Upper lobe of right lung (tissue), 1 donor: ENCODE data around the gene NUP205. TPM values are rescaled to one million over a fixed set of nuclear protein-coding genes. Genes with fewer than 3 reads are reported as not detected.

Source experiments
- ATAC-seq: fragments of 200-7000 bp; cut with Tn5 transposase; one replicate; pipeline ENCODE4 v1.9.1; 2020; ENCODE audit warnings: mild to moderate bottlenecking, moderate library complexity
- DNase-seq: peaks from one replicate; pipeline ENCODE4 v3.0.0-alpha.2; 2020
- H3K27ac ChIP-seq: fragments of 200-600 bp; one replicate; pipeline ENCODE4 v1.8.0; 2022
- H3K27me3 ChIP-seq: fragments of 200-600 bp; one replicate; pipeline ENCODE4 v1.8.0; 2022; ENCODE audit warnings: mild to moderate bottlenecking
- H3K36me3 ChIP-seq: fragments of 200-600 bp; one replicate; pipeline ENCODE4 v1.8.0; 2022
- H3K4me1 ChIP-seq: fragments of 200-600 bp; one replicate; pipeline ENCODE4 v1.8.0; 2022
- H3K4me3 ChIP-seq: fragments of 200-600 bp; one replicate; pipeline ENCODE4 v1.8.0; 2022; ENCODE audit warnings: mild to moderate bottlenecking
- H3K9me3 ChIP-seq: fragments of 200-600 bp; one replicate; pipeline ENCODE4 v1.8.0; 2022
- CTCF ChIP-seq: fragments of 200-600 bp; IDR thresholded peaks from one replicate; pipeline ENCODE4 v1.8.0; 2022; ENCODE audit warnings: antibody characterized with exemption
- intact Hi-C: fragments of 100-400 bp; cut with DNase I; formaldehyde crosslinking; loops from one replicate; pipeline ENCODE4 v1.11.0; 2022
- total RNA-seq: library from RNA; stranded (reverse); fragmentation: NEBNext Ultra II Directional; extraction: Animal tissue kit (Norgen Biotek cat#: 25700); gene quantifications from one replicate; pipeline ENCODE4 v1.2.1, GENCODE V29; 2021
- donor health status: DM: no; HTN: yes; CAD: no; lungs with severe emphysema.

Gene NUP205
- total RNA-seq, 1 donor from 2014 or later = 34.3 TPM

- ATAC-seq = no peak
- Histone ChIP-seq H3K4me3 (no peak overlapping the region), H3K27ac (no peak overlapping the region), H3K36me3 (no peaks in the 10 kb centered on the region), H3K27me3 (no peaks in the 10 kb centered on the region), H3K4me1 (peaks cover 5% of the 10 kb centered on the region), H3K9me3 (no peaks in the 10 kb centered on the region)
- intact Hi-C loops = no loop called here
- no peak for TF ChIP-seq CTCF
- DNase-seq = no peak
These were observed 125.9 kb downstream of the NUP205 start for GRCh38 chr7:135683609-135684008.

- Histone ChIP-seq H3K9me3 (no peaks in the 10 kb centered on the region), H3K27me3 (no peaks in the 10 kb centered on the region), H3K4me1 (peaks cover 3% of the 10 kb centered on the region), H3K4me3 (no peak overlapping the region), H3K36me3 (no peaks in the 10 kb centered on the region), H3K27ac (no peak overlapping the region)
- ATAC-seq (no peak), DNase-seq (no peak)
- no peak for TF ChIP-seq CTCF
- intact Hi-C loops = no loop called here
These were observed 126.4 kb downstream of the NUP205 start for GRCh38 chr7:135684136-135684535.

- DNase-seq = no peak
- Histone ChIP-seq H3K36me3 (no peaks in the 10 kb centered on the region), H3K4me3 (no peak overlapping the region), H3K27ac (no peak overlapping the region), H3K9me3 (no peaks in the 10 kb centered on the region), H3K4me1 (peaks cover 3% of the 10 kb centered on the region), H3K27me3 (no peaks in the 10 kb centered on the region)
- intact Hi-C loops = no loop called here
- no peak for ATAC-seq
- TF ChIP-seq CTCF = no peak
These were observed 127.0 kb downstream of the NUP205 start for GRCh38 chr7:135684699-135685098.

GRCh38 chr7:135685306-135686084, 127.8 kb downstream of the NUP205 start:
- Histone ChIP-seq H3K9me3 (no peaks in the 10 kb centered on the region), H3K4me1 (peaks cover 3% of the 10 kb centered on the region), H3K36me3 (no peaks in the 10 kb centered on the region), H3K27ac (no peak overlapping the region), H3K4me3 (no peak overlapping the region), H3K27me3 (no peaks in the 10 kb centered on the region)
- no peak for DNase-seq
- intact Hi-C loops = no loop called here
- no peak for TF ChIP-seq CTCF
- no peak for ATAC-seq

GRCh38 chr7:135687466-135687865, 129.7 kb downstream of the NUP205 start:
- ATAC-seq = no peak
- Histone ChIP-seq H3K4me3 (no peak overlapping the region), H3K27me3 (no peaks in the 10 kb centered on the region), H3K9me3 (no peaks in the 10 kb centered on the region), H3K4me1 (peaks cover 3% of the 10 kb centered on the region), H3K27ac (no peak overlapping the region), H3K36me3 (peaks cover 9% of the 10 kb centered on the region)
- TF ChIP-seq CTCF = no peak
- DNase-seq = no peak
- intact Hi-C loops = no loop called here
